GM21528 (cell line): ENCODE data around the gene PDE2A.

Experiments used
- ATAC-seq: cut with Tn5 transposase; IDR thresholded peaks from one replicate; pipeline ENCODE4 v1.9.1; 2021; ENCODE audit warnings: mild to moderate bottlenecking, moderate library complexity; ENCODE audit not compliant: unreplicated experiment, low FRiP score

The PDE2A gene

DNA sequence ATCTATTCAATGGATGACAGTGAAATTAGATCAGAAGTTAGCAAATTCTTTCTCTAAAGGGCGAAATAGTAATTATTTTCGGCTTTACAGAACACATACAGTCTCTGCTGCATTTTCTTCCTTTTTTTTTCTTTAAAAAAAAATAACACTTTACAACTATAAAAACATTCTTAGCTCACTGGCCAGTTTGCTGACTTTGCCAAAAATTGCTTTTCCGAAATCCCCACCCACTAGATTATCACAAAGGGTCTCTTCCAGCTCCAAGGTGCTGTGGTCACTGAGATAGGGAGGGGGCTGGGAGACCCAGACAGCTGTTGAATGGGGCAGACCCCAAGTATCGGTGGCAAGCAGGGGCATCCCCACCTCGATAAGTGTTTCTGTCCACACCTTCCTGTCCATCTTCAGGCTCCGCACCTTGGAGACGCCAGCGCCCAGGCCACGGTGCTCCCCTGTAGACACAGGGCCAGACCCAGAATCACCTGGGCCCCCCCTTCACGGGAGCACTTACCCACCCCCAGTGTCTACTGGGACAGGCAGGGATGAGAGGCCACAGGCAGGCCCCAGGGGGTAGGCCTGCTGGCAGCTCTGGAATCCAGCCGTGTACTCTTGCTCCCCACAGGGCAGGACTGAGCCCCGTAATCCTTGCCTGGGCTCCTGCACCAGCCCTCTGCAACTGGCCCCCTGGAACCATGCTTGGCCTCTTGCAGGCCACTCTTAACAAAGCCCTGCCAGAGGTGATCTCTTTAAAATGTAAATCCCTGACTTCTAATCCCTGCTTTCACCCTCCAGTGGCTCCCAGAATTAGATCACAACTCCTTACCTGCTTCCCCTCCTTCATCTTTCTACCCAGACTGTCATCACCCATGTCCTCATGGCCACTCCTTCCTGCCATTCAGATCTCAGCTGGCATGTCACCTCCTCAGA is 31.5 kb upstream of the PDE2A start:
- no peak for ATAC-seq

DNA sequence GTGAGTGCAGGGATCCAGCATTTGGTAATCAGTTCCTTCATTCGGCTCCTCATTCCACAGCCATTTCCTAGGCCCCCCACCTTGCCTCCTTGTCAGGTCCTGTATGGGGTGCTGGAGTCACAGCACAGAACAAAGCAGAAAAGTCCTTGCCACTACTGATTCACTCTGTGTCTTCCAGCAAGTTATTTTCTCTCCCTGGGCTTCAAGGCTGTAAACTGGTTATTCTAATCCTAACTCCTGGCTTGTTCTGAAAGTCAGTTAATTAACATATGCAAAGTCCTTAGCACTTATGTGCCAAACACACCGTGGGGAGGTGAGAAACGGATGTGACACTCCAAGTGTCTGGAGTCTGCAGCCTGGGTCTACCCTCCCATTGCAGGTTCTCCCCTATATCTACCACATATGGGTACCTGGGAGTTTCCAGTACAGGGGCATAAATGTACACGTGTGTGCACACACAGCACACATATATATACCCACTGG is 30.6 kb upstream of the PDE2A start:
- ATAC-seq, result no peak

GRCh38 chr11:72704028-72704782 is 30.0 kb upstream of the PDE2A start:
- no peak for ATAC-seq

GRCh38 chr11:72703267-72704008 is 29.2 kb upstream of the PDE2A start:
- ATAC-seq, result no peak

DNA sequence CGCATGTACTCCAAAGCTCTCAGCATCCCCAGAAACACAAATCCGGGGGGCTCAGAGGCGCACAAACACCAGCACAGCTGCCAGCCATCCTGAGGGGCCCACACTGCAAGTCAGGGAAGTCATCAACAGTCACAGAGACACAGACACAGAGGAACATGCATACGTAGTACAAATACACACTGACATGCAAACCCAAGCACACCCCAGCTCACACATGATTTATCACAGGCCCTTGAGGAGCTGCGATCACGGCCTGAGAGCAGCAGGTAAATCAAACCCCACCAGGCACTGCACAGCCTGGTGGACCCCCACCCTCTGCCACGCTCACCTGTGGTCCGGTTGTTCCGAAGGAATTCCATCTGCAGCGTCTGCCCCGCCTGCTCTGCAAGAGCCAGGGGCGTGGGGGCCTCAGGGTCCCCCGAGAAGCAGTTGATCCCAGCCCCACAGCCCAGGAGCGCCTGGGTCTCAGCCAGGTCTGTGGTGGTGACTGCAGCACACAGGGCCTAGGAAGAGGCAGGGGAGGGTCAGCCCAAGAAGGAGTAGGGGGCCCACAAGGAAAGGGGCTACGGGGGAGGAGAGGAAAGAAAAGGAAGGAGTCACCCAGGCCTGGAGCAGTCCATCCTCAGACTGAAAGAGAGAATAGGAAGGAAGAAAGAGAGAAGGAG is 28.5 kb upstream of the PDE2A start:
- no peak for ATAC-seq

GRCh38 chr11:72702096-72702495 is 27.9 kb upstream of the PDE2A start:
- ATAC-seq, result no peak

GRCh38 chr11:72701466-72701865 is 27.2 kb upstream of the PDE2A start:
- ATAC-seq, result no peak

GRCh38 chr11:72700146-72700545 is 25.9 kb upstream of the PDE2A start:
- ATAC-seq, result no peak

GRCh38 chr11:72697814-72698213 is 23.6 kb upstream of the PDE2A start:
- ATAC-seq, result no peak

- no peak for ATAC-seq
Observed at GRCh38 chr11:72696866-72697700, 22.9 kb upstream of the PDE2A start.

- no peak for ATAC-seq
Observed at GRCh38 chr11:72695354-72695753, 21.1 kb upstream of the PDE2A start.

GRCh38 chr11:72693271-72693968 is 19.2 kb upstream of the PDE2A start:
- no peak for ATAC-seq

- no peak for ATAC-seq
Observed at GRCh38 chr11:72692498-72693237, 18.4 kb upstream of the PDE2A start.

GRCh38 chr11:72690166-72690565 is 15.9 kb upstream of the PDE2A start:
- no peak for ATAC-seq

DNA sequence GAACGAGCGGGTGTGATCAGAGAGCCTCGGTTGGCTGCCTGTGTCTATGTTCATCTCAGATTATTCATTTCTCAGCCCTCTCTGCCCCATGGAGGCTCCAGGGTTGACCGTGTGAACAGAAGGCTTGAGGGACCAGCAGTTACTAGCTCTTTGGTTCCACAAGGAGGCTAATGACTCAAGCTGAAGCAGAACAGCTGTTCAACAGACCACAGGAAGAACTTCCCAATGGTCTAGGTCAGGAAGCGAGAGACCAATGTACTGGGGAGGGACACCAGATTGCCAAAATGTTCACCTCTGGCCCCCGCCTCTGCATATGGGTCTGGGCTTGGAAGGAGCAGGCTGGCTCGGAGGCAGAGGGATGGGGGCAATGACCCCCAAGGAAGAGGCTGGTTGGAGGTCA is 14.7 kb upstream of the PDE2A start:
- no peak for ATAC-seq

GRCh38 chr11:72688486-72688885 is 14.3 kb upstream of the PDE2A start:
- no peak for ATAC-seq

DNA sequence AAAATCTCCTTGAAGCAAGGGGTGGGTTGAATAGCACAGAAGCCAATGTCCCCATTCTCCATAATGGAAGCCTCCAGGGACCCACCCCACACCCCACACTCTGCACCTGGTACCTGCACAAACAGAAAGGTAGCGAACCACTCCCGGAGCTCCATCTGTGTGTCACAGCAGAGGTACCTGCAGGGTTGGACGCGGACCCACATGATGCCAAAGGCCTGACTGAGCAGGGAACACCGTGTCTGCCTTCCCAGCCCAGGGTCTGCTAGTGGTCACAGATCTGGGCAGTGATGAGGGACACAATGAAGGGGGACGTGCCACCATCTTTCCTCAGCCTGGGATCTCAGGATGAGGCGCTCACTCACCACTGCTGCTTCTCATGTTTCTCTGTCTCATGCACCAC is 13.1 kb upstream of the PDE2A start:
- no peak for ATAC-seq

DNA sequence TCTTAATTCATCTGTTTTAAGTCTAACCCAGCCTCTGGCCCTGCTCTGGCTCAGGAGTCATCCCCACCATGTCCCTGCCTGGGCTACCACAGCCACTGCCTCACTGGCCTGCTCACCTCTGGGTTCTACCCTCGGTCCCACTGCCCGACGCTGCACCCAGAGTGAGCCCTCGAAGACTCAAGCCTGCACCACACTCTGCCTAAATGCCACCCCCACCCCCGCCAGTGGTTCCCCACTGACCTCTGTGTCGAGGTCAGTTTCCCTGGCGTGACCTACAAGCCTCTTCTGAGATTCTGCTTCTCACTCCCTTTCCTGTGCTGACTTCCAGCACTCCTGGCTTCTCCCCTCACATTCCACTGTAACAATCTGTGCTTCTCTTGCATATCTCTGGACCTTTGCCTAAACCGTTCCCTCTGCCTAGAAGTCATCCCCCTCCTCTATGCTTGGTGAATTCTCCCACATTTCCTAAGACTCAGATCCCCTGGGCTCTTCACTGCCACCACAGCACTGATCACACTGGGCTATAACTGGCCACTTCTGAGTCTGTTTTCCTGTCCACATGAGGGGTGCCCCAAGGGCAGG is 12.5 kb upstream of the PDE2A start:
- no peak for ATAC-seq
